SK-N-SH (cell line): Measurements from ENCODE around the gene DUSP3. TPM values are rescaled to one million over a fixed set of nuclear protein-coding genes. Genes with fewer than 3 reads are reported as not detected.
A peak's percentile ranks its signal among the peaks of the same experiment; 100 is the strongest.

ENCODE experiments used
- CTCF ChIA-PET: fragments of 300-600, 350-600 bp; formaldehyde crosslinking; extraction: SDS; loops from one replicate; lab custom pipeline; 2021; lab: Yijun Ruan, JAX
- POLR2A ChIA-PET: fragments of 350-600 bp; sonication (Branson Sonifier 250); formaldehyde crosslinking; extraction: SDS; loops from one replicate; lab custom pipeline; 2020; ENCODE audit warnings: antibody characterized with exemption, inconsistent platforms; lab: Yijun Ruan, JAX
- DNase-seq: peaks from one replicate; pipeline ENCODE4 v3.0.0; 2012
- H2AFZ ChIP-seq: fragments of 200-600 bp; sonication (generic); 2 replicates; pipeline ENCODE4 v1.8.1; 2016; ENCODE audit warnings: antibody characterized with exemption, mild to moderate bottlenecking, low read depth
- H3F3A ChIP-seq: fragments of 200-600 bp; sonication (generic); replicated peaks from 2 replicates; pipeline ENCODE3; 2016; ENCODE audit warnings: antibody characterized with exemption, mild to moderate bottlenecking; ENCODE audit not compliant: insufficient read depth
- H3K27ac ChIP-seq, 2 experiments: fragments of 200-500 bp in 1 of 2; fragments of 200-600 bp in 1 of 2; sonication (Bioruptor generic) in 1 of 2; sonication (generic), shearing (Covaris generic) in 1 of 2; 2 replicates each; pipeline versions ENCODE4 v1.5.1 to v1.6.1; 2014 to 2016; ENCODE audit warnings: low read depth in 2 of 2, inconsistent platforms in 1 of 2, low read length in 1 of 2, mild to moderate bottlenecking in 1 of 2, mixed read lengths in 1 of 2
- H3K27me3 ChIP-seq: fragments of 200-600 bp; sonication (generic), shearing (Covaris generic); 2 replicates; pipeline ENCODE4 v1.6.1; 2016; ENCODE audit warnings: mixed run types; ENCODE audit not compliant: insufficient read depth
- H3K36me3 ChIP-seq, 2 experiments: fragments of 200-500 bp in 1 of 2; fragments of 200-600 bp in 1 of 2; sonication (Bioruptor generic) in 1 of 2; sonication (generic) in 1 of 2; replicated peaks in 1 of 2; 2 replicates each; pipeline versions ENCODE3 to v1.5.1; 2014 to 2016; ENCODE audit warnings: low read length in 1 of 2, mild to moderate bottlenecking in 1 of 2; ENCODE audit not compliant: insufficient read depth in 2 of 2, control insufficient read depth in 1 of 2
- H3K4me1 ChIP-seq, 2 experiments: fragments of 200-500 bp in 1 of 2; fragments of 200-600 bp in 1 of 2; sonication (Bioruptor generic) in 1 of 2; sonication (generic), shearing (Covaris generic) in 1 of 2; 2 replicates each; pipeline versions ENCODE4 v1.5.1 to v1.6.1; 2014 to 2016; ENCODE audit warnings: low read depth in 1 of 2, low read length in 1 of 2, mixed run types in 1 of 2; ENCODE audit not compliant: insufficient read depth in 2 of 2, control insufficient read depth in 1 of 2
- H3K4me2 ChIP-seq: fragments of 200-600 bp; sonication (generic), shearing (Covaris generic); 2 replicates; pipeline ENCODE4 v1.6.1; 2017; ENCODE audit warnings: mixed run types
- H3K4me3 ChIP-seq, 2 experiments: fragments of 200-500 bp in 1 of 2; fragments of 200-600 bp in 1 of 2; sonication (Bioruptor generic) in 1 of 2; sonication (generic), shearing (Covaris generic) in 1 of 2; 2 replicates each; pipeline versions ENCODE4 v1.5.1 to v1.8.1; 2014 to 2016; ENCODE audit warnings: low read depth in 2 of 2, inconsistent platforms in 1 of 2, low read length in 1 of 2, mild to moderate bottlenecking in 1 of 2, mixed read lengths in 1 of 2, moderate library complexity in 1 of 2
- H3K79me2 ChIP-seq: fragments of 200-600 bp; sonication (generic); 2 replicates; pipeline ENCODE4 v1.8.1; 2017; ENCODE audit warnings: mild to moderate bottlenecking; ENCODE audit not compliant: insufficient read depth
- H3K9ac ChIP-seq: fragments of 200-600 bp; sonication (generic); 2 replicates; pipeline ENCODE4 v1.6.1; 2017; ENCODE audit warnings: mixed run types
- H3K9me2 ChIP-seq: fragments of 200-600 bp; sonication (generic); 2 replicates; pipeline ENCODE4 v1.6.1; 2017; ENCODE audit warnings: mixed run types
- H3K9me3 ChIP-seq: fragments of 200-600 bp; sonication (generic); 2 replicates; pipeline ENCODE4 v1.6.1; 2017; ENCODE audit warnings: mixed run types, mild to moderate bottlenecking, moderate library complexity
- H4K20me1 ChIP-seq: fragments of 200-600 bp; sonication (generic); 2 replicates; pipeline ENCODE4 v1.6.1; 2017; ENCODE audit warnings: mild to moderate bottlenecking, mixed run types; ENCODE audit not compliant: insufficient read depth
- CTCF ChIP-seq: fragments of 200-600 bp; sonication (generic); IDR thresholded peaks from 2 replicates; pipeline ENCODE4 v1.6.1; 2017; ENCODE audit warnings: antibody characterized with exemption, mild to moderate bottlenecking, moderate library complexity
- EP300 ChIP-seq, 2 experiments: IDR thresholded peaks; 2 replicates each; pipeline versions ENCODE4 v1.4.0 to v1.6.1; 2012; ENCODE audit warnings: borderline replicate concordance in 1 of 2, low read depth in 1 of 2, low read length in 1 of 2
- GABPA ChIP-seq: IDR thresholded peaks from 2 replicates; pipeline ENCODE4 v1.4.0; 2012; ENCODE audit warnings: low read depth, mild to moderate bottlenecking
- JUND ChIP-seq: IDR thresholded peaks from 2 replicates; pipeline ENCODE4 v1.4.0; 2012
- MEF2A ChIP-seq: IDR thresholded peaks from 2 replicates; pipeline ENCODE4 v1.4.0; 2012; ENCODE audit warnings: low read depth, borderline replicate concordance
- MXI1 ChIP-seq: IDR thresholded peaks from 2 replicates; pipeline ENCODE4 v1.6.1; 2012; ENCODE audit warnings: mild to moderate bottlenecking, low read depth, low read length, improper control_type of control experiment
- RAD21 ChIP-seq: IDR thresholded peaks from 2 replicates; pipeline ENCODE4 v1.6.1; 2012; ENCODE audit warnings: mild to moderate bottlenecking, low read length
- SMC3 ChIP-seq: IDR thresholded peaks from 2 replicates; pipeline ENCODE4 v1.6.1; 2012; ENCODE audit warnings: low read depth, low read length, improper control_type of control experiment
- USF1 ChIP-seq: IDR thresholded peaks from 2 replicates; pipeline ENCODE4 v1.4.0; 2012; ENCODE audit warnings: low read depth, borderline replicate concordance
- YY1 ChIP-seq: IDR thresholded peaks from 2 replicates; pipeline ENCODE4 v1.4.0; 2012; ENCODE audit warnings: low read depth, mild to moderate bottlenecking
- WGBS: methylation state at CpG from one replicate; pipeline ENCODE4 v1.1.6; 2017; ENCODE audit warnings: low lambda C conversion rate; 5-methylcytosine and 5-hydroxymethylcytosine counted together
- polyA plus RNA-seq, 3 experiments: library from polyadenylated mRNA; depleted of rRNA; stranded (reverse); fragments of >200 nt; gene quantifications; 2 replicates each; pipeline ENCODE4 v1.2.3, GENCODE V29; 2012
- TF ChIP-seq, protein P1 (sequence below): IDR thresholded peaks from 2 replicates; pipeline ENCODE4 v1.4.0; 2012; ENCODE audit warnings: low read depth
- TF ChIP-seq, protein P2 (sequence below): IDR thresholded peaks from 2 replicates; pipeline ENCODE4 v1.4.0; 2012; ENCODE audit warnings: low read depth, borderline replicate concordance
- TF ChIP-seq, protein P3 (sequence below): IDR thresholded peaks from 2 replicates; pipeline ENCODE4; 2012

DUSP3 gene
- polyA plus RNA-seq, 1 of the 3 experiments (the other 2 are of a cell fraction), result 31.5 TPM

DNA sequence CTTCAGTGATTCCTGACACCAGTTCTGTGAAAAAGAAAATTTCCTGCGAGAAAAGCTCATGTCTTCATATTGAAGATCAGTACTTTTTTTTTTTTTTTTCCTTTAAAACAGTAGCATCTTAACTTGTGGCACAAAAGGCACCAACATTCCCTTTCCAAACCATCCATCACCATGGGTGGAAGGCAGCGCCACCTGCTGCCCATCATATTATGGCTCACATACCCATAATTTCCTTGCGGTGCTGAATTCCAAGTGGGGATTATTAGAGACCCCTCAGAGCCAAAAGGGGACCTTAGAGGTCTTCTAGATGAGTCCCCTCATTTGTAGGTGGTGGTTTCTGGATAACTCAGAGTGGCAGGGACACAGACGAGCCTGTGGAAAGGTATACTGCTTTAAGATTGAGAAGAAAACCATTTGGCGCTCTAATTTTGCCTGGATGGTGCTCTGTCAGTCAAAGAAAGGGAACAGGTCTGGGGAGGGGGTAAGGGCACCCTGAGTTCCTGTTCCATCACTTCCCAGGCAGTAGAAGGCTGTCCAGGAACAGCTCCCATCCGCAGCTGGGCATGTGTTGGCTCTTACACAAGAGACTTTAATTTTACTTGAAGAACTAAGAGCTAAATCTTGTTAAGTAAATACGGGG, 12.2 kb downstream of the DUSP3 start:
- Histone ChIP-seq H3K36me3 (peaks cover 12 to 34% of the 10 kb centered on the region in 2 experiments), H3K9me3 (no peaks in the 10 kb centered on the region), H3F3A (peaks cover 26% of the 10 kb centered on the region), H2AFZ (no peak overlapping the region), H3K9me2 (no peaks in the 10 kb centered on the region), H4K20me1 (no peaks in the 10 kb centered on the region), H3K4me3 (no peak overlapping the region; a peak in 1 of 4 replicates), H3K27ac (no peak overlapping the region), H3K9ac (no peak overlapping the region), H3K4me2 (no peak overlapping the region), H3K27me3 (no peaks in the 10 kb centered on the region), H3K79me2 (no peaks in the 10 kb centered on the region), H3K4me1 (no peaks in the 10 kb centered on the region)
- ChIA-PET CTCF (interaction anchor here (0.6 to 3.3 kb wide), 50 partner anchors 10 to 369 kb away, joined by 3 to 59 read pairs (median 3); partner anchors contain the start of genes CD300LG, CFAP97D1 and DUSP3), POLR2A (no interaction called here)
- DNase-seq, result peak; percentile 74
- 57% methylated on average over 7 of the region's 7 CpGs for WGBS
- no peak for TF ChIP-seq EP300 (IDR thresholded peaks at IDR 0.05; ENCODE audit: borderline replicate concordance in 1 of 2, low read depth in 1 of 2, low read length in 1 of 2)
- TF ChIP-seq SMC3, result peak; percentile 32; the same call in 1 of the 2 replicates
- TF ChIP-seq, protein P1, sequence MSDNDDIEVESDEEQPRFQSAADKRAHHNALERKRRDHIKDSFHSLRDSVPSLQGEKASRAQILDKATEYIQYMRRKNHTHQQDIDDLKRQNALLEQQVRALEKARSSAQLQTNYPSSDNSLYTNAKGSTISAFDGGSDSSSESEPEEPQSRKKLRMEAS, result no peak
- no peak for TF ChIP-seq MEF2A
- TF ChIP-seq YY1, result no peak
- TF ChIP-seq CTCF, result peak; percentile 97
- TF ChIP-seq RAD21, result peak; percentile 53
- no peak for TF ChIP-seq GABPA
- no peak for TF ChIP-seq MXI1
- TF ChIP-seq, protein P2, sequence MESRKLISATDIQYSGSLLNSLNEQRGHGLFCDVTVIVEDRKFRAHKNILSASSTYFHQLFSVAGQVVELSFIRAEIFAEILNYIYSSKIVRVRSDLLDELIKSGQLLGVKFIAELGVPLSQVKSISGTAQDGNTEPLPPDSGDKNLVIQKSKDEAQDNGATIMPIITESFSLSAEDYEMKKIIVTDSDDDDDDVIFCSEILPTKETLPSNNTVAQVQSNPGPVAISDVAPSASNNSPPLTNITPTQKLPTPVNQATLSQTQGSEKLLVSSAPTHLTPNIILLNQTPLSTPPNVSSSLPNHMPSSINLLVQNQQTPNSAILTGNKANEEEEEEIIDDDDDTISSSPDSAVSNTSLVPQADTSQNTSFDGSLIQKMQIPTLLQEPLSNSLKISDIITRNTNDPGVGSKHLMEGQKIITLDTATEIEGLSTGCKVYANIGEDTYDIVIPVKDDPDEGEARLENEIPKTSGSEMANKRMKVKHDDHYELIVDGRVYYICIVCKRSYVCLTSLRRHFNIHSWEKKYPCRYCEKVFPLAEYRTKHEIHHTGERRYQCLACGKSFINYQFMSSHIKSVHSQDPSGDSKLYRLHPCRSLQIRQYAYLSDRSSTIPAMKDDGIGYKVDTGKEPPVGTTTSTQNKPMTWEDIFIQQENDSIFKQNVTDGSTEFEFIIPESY, result no peak
- TF ChIP-seq, protein P3, sequence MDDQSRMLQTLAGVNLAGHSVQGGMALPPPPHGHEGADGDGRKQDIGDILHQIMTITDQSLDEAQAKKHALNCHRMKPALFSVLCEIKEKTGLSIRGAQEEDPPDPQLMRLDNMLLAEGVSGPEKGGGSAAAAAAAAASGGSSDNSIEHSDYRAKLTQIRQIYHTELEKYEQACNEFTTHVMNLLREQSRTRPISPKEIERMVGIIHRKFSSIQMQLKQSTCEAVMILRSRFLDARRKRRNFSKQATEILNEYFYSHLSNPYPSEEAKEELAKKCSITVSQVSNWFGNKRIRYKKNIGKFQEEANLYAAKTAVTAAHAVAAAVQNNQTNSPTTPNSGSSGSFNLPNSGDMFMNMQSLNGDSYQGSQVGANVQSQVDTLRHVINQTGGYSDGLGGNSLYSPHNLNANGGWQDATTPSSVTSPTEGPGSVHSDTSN, result no peak
- no peak for TF ChIP-seq JUND
- TF ChIP-seq USF1, result no peak
